SU-DHL-6 (cell line): ENCODE measurements around the gene FUCA1.

Source experiments
- H2AFZ ChIP-seq: fragments of 200-600 bp; sonication (generic); 2 replicates; pipeline ENCODE4 v1.6.1; 2014; ENCODE audit warnings: low read depth, mild to moderate bottlenecking, moderate library complexity, mixed read lengths, antibody characterized with exemption, low read length; ENCODE audit not compliant: severe bottlenecking
- H3F3A ChIP-seq: fragments of 200-600 bp; shearing (Covaris generic); 2 replicates; pipeline ENCODE4 v1.6.0; 2016; ENCODE audit warnings: antibody characterized with exemption, mild to moderate bottlenecking; ENCODE audit not compliant: insufficient read depth
- H3K27ac ChIP-seq: fragments of 200-600 bp; sonication (generic); 2 replicates; pipeline ENCODE4 v1.5.1; 2016; ENCODE audit warnings: low read depth, mild to moderate bottlenecking, low read length, moderate library complexity, mixed read lengths
- H3K27me3 ChIP-seq: fragments of 200-600 bp; sonication (generic), shearing (Covaris generic); 2 replicates; pipeline ENCODE4 v1.6.0; 2014; ENCODE audit warnings: mild to moderate bottlenecking, low read length
- H3K36me3 ChIP-seq: fragments of 200-600 bp; sonication (generic); 2 replicates; pipeline ENCODE4 v1.6.1; 2014; ENCODE audit warnings: mild to moderate bottlenecking, low read length, mixed read lengths
- H3K4me2 ChIP-seq: fragments of 300-600, 200-600 bp; shearing (Covaris generic), sonication (generic); 2 replicates; pipeline ENCODE4 v1.6.0; 2014; ENCODE audit warnings: low read length, low read depth, mild to moderate bottlenecking; ENCODE audit not compliant: poor library complexity, severe bottlenecking
- H3K4me3 ChIP-seq: fragments of 200-600 bp; sonication (generic); 2 replicates; pipeline ENCODE4 v1.5.1; 2014; ENCODE audit warnings: antibody characterized with exemption, low read length, mild to moderate bottlenecking, mixed read lengths; ENCODE audit not compliant: insufficient read depth, poor library complexity, severe bottlenecking
- H3K79me2 ChIP-seq: fragments of 200-600 bp; sonication (generic); 2 replicates; pipeline ENCODE4 v1.6.1; 2014; ENCODE audit warnings: mild to moderate bottlenecking, low read length, moderate library complexity; ENCODE audit not compliant: insufficient read depth
- H3K9ac ChIP-seq: fragments of 200-600 bp; sonication (generic); 2 replicates; pipeline ENCODE4 v1.7.0; 2014; ENCODE audit warnings: mild to moderate bottlenecking, low read length
- H3K9me2 ChIP-seq: fragments of 200-600 bp; sonication (generic); replicated peaks from 2 replicates; pipeline ENCODE4 v1.6.1; 2014; ENCODE audit warnings: low read length; ENCODE audit not compliant: insufficient read depth
- H3K9me3 ChIP-seq: fragments of 200-600 bp; sonication (generic); 2 replicates; pipeline ENCODE4 v1.6.1; 2014; ENCODE audit warnings: low read length, mixed read lengths; ENCODE audit not compliant: insufficient read depth
- H4K20me1 ChIP-seq: fragments of 200-600 bp; sonication (generic); 2 replicates; pipeline ENCODE4 v1.6.1; 2014; ENCODE audit warnings: low read depth, mild to moderate bottlenecking, antibody characterized with exemption, low read length, moderate library complexity, mixed read lengths
- EZH2phosphoT487 ChIP-seq: fragments of 200-600 bp; sonication (generic), shearing (Covaris generic); conservative IDR thresholded peaks from 2 replicates; pipeline ENCODE4 v1.6.1; 2018; ENCODE audit warnings: mild to moderate bottlenecking, antibody characterized with exemption, low read length, moderate library complexity, mixed read lengths
- TF ChIP-seq, protein P1 (sequence below): fragments of 200-600 bp; sonication (generic); IDR thresholded peaks from one replicate; pipeline ENCODE4 v1.5.1; 2017; ENCODE audit warnings: antibody characterized with exemption, mild to moderate bottlenecking, low read length, moderate library complexity; ENCODE audit not compliant: insufficient read depth, poor library complexity, severe bottlenecking

FUCA1 gene

DNA sequence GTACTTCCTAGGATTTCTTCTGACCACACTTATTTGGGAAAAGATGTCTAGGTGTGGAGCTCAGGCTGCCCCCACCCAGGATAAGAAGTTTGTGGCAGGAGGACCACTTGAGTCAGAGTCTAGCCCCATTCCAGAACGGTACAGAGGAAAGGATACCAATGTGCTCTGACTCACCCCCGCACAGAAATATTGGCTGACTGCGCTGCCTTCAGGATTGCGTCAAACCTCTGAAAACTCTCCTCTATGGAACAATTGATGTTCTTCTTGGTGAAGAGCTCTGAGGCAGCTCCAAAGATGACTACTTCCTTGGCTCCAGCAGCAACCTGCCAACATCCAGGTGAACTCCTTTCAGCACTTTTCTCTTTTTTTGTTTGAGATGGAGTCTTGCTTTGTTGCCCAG is 54.1 kb downstream of the FUCA1 start:
- Histone ChIP-seq H3K9me2 (no peaks in the 10 kb centered on the region), H3K4me2 (no peak overlapping the region), H3K36me3 (no peaks in the 10 kb centered on the region), H3F3A (no peaks in the 10 kb centered on the region), H3K27me3 (no peaks in the 10 kb centered on the region), H3K9ac (no peak overlapping the region), H3K27ac (no peak overlapping the region), H2AFZ (no peak overlapping the region), H3K9me3 (no peaks in the 10 kb centered on the region), H4K20me1 (no peaks in the 10 kb centered on the region), H3K4me3 (no peak overlapping the region), H3K79me2 (no peaks in the 10 kb centered on the region)
- TF ChIP-seq, protein P1, sequence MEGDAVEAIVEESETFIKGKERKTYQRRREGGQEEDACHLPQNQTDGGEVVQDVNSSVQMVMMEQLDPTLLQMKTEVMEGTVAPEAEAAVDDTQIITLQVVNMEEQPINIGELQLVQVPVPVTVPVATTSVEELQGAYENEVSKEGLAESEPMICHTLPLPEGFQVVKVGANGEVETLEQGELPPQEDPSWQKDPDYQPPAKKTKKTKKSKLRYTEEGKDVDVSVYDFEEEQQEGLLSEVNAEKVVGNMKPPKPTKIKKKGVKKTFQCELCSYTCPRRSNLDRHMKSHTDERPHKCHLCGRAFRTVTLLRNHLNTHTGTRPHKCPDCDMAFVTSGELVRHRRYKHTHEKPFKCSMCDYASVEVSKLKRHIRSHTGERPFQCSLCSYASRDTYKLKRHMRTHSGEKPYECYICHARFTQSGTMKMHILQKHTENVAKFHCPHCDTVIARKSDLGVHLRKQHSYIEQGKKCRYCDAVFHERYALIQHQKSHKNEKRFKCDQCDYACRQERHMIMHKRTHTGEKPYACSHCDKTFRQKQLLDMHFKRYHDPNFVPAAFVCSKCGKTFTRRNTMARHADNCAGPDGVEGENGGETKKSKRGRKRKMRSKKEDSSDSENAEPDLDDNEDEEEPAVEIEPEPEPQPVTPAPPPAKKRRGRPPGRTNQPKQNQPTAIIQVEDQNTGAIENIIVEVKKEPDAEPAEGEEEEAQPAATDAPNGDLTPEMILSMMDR, result no peak
- no peak for TF ChIP-seq EZH2phosphoT487

DNA sequence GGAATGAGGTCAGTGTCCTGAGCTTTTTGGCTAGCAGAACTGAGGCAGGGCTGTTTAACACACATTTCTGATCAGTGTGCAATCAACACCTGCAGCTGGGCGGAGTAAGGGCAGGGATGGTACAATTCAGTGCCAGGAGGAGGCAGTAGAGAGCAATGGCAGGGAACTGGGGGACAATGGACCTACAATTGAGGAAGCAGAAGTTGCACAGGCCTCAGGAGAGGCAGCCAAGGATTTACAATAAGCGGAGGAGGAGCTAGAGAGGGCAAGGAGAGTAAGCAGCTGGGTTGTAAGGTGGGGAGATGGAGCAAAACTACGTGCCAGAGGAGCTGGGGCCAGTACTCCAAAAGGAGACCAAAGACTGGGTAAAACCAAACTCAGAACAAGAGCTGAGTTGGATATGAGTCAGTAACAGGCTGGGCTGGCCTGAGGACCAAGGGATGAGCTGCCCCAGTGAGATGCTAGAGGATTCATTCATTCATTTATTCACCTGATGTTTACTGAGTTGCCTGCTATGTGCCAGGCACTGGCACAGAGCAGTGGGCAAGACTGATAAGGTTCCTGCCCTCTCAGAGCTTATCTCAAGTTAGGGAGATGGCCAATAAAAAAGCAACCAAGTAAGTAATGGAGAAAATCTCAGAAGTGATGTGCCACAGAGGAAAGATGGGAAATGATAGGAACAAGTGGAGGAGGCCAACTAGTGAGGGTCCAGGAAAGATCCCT is 57.1 kb downstream of the FUCA1 start:
- peak overlapping the region; percentile 12; the same call in 1 of the 2 replicates for H3K9ac ChIP-seq
- no peaks in the 10 kb centered on the region for H3K27me3 ChIP-seq
- H3K9me2 ChIP-seq, result no peaks in the 10 kb centered on the region
- no peak for TF ChIP-seq EZH2phosphoT487
- TF ChIP-seq, protein P1, result peak; percentile 96
- H3K36me3 ChIP-seq, result no peaks in the 10 kb centered on the region
- no peak overlapping the region for H3K27ac ChIP-seq
- no peaks in the 10 kb centered on the region for H3K9me3 ChIP-seq
- H3K79me2 ChIP-seq, result no peaks in the 10 kb centered on the region
- H3K4me3 ChIP-seq, result no peak overlapping the region
- no peaks in the 10 kb centered on the region for H4K20me1 ChIP-seq
- H3K4me2 ChIP-seq, result no peak overlapping the region
- no peaks in the 10 kb centered on the region for H3F3A ChIP-seq
- no peak overlapping the region for H2AFZ ChIP-seq

DNA sequence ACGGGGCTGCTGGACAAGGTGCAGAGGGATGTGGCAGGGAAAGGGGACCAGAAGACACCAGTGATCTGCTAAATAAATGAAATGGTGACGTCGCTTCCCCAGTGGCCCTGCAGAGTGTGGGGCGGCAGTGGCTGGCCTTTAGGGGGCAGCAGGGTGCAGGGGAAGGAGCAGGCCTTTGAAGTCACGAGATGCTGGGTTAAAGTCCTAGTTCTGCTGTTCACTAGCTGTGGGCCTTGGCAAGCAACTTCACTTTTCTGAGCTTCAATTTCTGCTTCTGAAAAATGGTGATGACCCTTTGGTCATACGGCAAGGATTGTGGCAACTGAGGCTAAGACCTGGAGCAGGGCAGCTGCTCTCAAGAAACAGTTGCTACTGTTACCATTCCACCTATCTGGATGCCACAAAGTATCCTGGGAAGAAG is 58.3 kb downstream of the FUCA1 start:
- Histone ChIP-seq H3K79me2 (no peaks in the 10 kb centered on the region), H4K20me1 (no peaks in the 10 kb centered on the region), H2AFZ (no peak overlapping the region), H3K27me3 (no peaks in the 10 kb centered on the region), H3K9me3 (no peaks in the 10 kb centered on the region), H3K36me3 (no peaks in the 10 kb centered on the region), H3K4me3 (no peak overlapping the region), H3K27ac (no peak overlapping the region), H3F3A (no peaks in the 10 kb centered on the region), H3K9ac (no peak overlapping the region), H3K9me2 (no peaks in the 10 kb centered on the region), H3K4me2 (no peak overlapping the region)
- TF ChIP-seq, protein P1, result peak; percentile 91
- TF ChIP-seq EZH2phosphoT487, result no peak
